Measurements from ENCODE around the gene GPR107.
A peak's percentile ranks its signal among the peaks of the same experiment; 100 is the strongest.

The GPR107 gene

DNA sequence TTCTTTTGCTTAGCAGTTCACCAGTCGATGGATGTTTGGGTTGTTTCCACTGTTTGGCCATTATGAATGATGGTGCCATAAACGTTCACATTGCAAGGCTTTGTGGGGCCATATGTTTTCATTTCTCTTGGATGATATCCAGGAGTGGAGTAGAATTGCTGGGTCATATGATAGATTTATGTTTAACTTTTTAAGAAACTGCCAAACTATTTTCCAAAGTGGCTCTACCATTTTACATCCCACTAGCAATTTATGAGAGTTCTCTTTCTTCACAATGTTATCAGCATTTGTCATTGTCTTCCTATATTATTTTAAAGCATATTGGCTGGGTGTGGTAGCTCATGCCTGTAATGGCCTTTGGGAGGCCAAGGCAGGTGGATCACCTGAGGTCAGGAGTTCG is 5.2 kb downstream of the GPR107 start:
- no peak for DNase-seq

GRCh38 chr9:130060296-130060695 is 6.6 kb downstream of the GPR107 start:
- DNase-seq = no peak

GRCh38 chr9:130062750-130063149 is 9.0 kb downstream of the GPR107 start:
- DNase-seq = no peak

- no peak for DNase-seq
These were observed 10.9 kb downstream of the GPR107 start for GRCh38 chr9:130064621-130065020.

DNA sequence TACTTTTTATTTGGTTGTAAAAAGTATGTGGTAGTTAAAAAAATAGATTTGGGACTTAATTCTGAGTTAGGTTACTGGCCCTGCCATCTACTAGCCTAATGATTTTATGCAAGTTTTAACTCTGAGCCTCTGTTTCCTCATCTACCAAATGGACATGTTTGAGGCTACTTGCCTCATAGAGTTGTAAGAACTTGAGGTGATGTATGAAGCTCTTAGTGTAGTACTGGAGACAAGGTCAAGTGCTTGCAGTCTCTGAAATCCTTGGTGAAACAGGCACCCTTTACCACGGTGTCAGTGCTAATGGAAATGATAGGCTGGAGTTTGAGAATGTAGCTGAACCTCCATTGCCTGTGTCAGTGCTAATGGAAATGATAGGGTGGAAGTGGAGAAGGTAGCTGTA is 15.3 kb downstream of the GPR107 start:
- DNase-seq = no peak

GRCh38 chr9:130072515-130073235 is 19.0 kb downstream of the GPR107 start:
- DNase-seq = no peak

- DNase-seq = no peak
These were observed 19.7 kb downstream of the GPR107 start for GRCh38 chr9:130073373-130073772.

GRCh38 chr9:130078547-130078946 is 24.8 kb downstream of the GPR107 start:
- no peak for DNase-seq

DNA sequence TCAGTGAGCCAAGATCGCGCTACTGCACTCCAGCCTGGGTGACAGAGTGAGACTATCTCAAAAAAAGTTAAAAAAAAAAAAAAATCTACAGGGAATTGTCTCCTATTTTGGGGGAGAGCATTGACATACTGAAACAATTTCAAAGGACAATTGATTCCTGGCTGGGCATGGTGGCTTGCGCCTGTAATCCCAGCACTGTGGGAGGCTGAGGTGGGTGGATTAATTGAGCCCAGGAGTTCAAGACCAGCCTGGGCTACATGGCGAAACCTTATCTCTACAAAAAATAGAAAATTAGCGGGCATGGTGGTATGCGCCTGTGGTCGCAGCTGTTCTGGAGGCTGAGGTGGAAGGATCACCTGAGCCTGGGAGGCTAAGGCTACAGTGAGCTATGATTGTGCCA is 30.6 kb downstream of the GPR107 start:
- DNase-seq = no peak

DNA sequence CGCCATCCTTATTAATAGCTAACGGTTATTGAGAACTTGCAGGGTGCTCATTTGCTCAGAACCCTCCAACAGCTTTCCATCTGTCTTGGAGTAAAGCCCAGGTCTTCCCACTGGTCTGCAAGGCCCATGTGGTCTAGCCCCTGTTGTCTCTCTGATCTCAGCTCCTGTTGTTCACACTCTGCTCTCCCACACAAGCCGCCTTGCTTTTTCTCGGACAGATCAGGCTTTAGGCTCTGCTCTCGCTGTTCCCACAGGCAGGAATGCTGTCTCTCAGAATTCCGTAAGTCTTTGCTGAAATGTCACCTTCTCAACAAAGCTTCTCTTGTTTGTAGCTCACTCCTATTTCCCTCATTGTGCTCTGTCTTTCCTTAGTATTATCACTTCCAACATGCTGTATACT is 34.3 kb downstream of the GPR107 start:
- DNase-seq = no peak

DNA sequence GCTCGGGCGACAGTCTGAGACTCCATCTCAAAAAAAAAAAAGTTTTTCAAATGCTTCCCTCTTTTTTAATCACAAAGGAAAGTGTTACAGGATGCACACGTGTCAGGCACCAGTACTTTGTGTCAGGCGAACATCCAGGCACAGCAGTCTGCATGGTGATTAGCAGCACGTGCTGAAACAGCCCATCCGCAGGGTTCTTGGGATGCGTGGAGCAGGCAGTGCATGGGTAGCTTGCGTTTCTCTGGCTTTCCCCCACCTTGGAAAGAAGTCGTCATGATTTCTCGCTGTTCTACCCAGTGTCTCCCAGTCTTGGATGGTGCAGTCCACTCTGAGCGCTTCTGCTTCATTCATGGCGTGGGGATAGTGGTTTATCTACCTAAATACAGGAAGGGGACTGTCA is 35.4 kb downstream of the GPR107 start:
- DNase-seq = no peak

DNA sequence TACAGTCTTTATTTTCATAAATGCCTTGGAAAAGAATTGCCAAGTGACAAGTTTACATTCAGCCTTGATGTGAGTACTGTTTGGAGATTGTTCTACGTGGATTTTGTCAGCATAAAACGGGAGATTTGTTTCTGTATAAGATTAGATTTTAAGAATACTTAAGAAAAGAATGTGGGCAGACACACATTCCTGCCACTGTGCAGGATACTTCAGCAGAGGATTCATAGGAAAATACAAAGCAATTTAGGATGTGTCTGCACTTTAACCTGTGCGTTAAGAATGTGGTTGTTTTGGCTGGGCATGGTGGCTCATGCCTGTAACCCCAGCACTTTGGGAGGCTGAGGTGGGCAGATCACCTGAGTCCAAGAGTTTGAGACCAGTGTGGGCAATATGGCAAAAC is 37.2 kb downstream of the GPR107 start:
- no peak for DNase-seq

DNA sequence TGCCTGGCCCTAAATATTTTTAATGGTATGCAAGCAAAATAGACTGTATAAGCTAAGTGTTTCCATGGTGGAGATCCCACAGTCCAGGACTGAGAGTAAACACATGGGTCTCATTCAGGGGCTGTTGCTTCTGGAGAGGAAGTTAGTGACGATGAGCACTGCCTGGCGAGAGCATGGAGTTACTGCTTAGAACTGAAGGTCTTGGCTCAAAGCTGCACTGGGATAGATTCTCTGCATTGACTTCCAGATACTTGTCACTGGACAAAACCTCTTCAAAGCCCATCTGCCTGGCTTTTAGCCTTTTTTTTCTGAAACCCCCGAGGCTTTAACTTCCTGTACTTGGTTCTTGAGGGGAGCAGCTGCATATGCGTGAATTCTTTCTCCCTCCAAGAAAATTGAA is 39.2 kb downstream of the GPR107 start:
- no peak for DNase-seq

GRCh38 chr9:130095872-130096271 is 42.2 kb downstream of the GPR107 start:
- no peak for DNase-seq

GRCh38 chr9:130100681-130101080 is 47.0 kb downstream of the GPR107 start:
- no peak for DNase-seq

DNA sequence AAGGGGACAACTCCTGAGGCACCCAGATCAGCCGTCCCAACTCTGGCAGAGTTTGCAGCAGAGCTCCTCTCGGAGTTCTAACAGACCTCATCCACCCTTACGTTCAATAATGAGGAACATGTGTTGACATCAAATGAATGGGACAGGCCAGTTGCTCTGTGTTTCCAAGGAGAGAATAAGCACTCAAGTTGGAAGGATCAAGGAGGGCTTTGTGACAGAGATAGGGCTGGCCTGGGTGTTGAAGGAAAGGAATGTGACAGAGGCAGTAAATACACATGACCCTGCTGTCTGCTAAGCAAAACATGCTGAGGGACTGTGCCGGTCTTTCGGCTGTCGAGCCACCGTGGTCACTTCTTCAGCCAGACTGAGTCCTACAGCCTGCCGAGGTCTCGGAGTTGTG is 48.2 kb downstream of the GPR107 start:
- DNase-seq = no peak

GRCh38 chr9:130104491-130105193 is 50.9 kb downstream of the GPR107 start:
- DNase-seq = no peak

DNA sequence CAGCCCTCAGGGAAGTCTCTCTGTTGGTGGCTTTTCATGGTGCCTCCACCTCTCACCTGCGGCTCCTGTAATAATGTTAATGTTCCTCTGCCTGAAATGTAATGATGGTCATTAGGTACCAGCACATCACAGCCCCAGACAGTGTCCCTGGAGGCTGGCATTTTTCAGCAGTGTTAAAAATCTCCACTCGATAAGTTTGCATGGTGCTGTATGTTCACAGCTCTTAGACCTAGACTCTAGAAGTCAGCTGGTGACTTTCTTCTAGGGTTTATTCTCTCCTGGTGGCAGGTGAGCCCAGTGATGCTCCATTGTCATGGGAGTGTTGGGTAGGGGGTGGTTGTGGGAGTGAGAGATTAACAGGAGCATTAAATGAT is 53.1 kb downstream of the GPR107 start:
- DNase-seq = no peak

DNA sequence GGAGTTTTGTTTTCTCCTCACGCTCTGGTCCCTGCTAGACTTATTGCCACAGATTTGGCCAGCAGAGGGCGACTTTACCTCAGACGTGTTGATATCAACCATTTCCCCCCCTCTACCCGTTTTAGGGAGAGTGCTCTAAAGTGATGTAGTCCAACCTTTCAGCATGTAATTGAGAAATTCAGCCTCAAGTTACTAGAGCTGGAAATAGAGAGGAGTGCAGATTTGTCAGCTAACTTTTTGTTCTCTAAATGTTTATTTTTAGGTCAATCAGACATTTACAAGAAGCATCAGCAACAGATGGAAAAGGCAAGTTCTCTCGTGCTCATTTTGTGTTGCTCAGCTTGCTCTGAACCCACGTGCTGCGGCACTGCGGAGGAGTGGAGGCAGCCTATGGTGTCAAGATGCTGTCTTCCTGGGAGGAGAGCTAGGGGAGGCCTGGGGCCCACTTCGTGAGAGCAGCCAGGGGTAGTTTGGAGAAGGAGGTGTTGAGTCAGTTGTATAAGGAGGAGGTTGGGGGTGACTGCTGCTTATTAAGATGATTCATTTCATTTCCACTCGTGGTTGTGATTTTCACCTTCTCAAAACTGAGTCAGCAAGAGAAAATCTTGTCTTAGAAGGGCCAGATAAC is 53.6 kb downstream of the GPR107 start:
- peak; percentile 72 for DNase-seq

GRCh38 chr9:130107955-130108354 is 54.2 kb downstream of the GPR107 start:
- DNase-seq = no peak

- no peak for DNase-seq
These were observed 56.5 kb downstream of the GPR107 start for GRCh38 chr9:130110166-130110565.

- DNase-seq = no peak
These were observed 56.9 kb downstream of the GPR107 start for GRCh38 chr9:130110596-130111021.

DNA sequence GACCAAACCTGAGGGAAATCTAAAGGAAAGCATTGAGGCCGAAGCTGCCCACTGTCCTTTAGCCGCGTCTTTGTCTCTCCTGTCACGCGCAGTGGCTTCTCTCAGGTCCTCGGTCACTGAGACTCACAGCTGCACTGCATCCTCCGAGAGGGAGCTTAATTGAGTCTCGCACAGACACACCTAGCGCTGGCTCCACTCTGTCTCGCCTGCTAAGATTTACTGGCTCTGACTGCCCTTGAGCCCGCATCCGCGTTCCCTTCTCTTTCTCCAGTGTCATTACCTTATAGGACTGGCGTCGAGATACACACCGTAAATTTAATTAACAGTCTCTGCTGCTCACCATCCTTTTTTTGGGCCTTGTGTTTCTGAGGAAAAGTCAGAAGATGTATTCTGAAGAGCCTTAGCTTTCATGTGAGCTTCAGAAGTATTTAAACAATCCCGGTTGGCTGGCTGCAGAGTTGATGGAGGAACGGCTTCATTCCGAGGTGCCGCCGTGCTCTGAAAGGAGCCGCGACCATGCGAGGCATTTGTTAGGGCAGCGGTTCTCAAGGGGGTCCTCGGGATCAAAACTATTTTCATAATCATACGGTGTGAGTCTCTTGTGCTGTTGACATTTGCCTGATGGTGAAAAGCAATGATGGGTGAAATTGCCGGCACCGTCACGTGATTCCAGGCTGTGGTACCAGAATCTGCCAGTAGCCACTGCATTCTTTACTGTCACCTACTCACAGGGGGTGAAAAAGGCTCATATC is 58.3 kb downstream of the GPR107 start:
- no peak for DNase-seq
